ENCODE results near the gene PPFIA1. TPM values are rescaled to one million over a fixed set of nuclear protein-coding genes. Genes with fewer than 3 reads are reported as not detected.

The PPFIA1 gene
- total RNA-seq, 2 experiments from 2014 or later = 27.2 to 30.9 TPM

DNA sequence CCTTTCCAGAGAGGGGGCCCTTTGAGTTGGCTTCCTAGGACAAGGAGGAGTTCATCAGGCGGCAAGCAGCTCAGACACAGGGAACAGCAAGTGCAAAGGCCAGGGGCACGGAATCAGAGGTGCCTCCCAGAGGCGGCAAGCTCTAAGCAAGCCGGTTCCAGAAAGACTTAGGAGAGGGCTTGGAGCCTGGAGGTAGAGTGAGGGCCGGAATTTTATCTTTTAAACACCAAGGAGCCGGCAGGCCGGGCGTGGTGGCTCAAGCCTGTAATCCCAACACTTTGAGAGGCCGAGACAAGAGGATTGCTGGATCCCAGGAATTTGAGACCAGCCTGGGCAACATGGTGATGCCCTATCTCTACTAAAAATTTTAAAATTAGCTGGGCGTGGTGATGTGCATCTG lies 40.8 kb upstream of the PPFIA1 start:
- H3K36me3 Mint-ChIP-seq (ENCODE audit: low read depth) = no peaks in the 10 kb centered on the region
- TF ChIP-seq, protein P1, sequence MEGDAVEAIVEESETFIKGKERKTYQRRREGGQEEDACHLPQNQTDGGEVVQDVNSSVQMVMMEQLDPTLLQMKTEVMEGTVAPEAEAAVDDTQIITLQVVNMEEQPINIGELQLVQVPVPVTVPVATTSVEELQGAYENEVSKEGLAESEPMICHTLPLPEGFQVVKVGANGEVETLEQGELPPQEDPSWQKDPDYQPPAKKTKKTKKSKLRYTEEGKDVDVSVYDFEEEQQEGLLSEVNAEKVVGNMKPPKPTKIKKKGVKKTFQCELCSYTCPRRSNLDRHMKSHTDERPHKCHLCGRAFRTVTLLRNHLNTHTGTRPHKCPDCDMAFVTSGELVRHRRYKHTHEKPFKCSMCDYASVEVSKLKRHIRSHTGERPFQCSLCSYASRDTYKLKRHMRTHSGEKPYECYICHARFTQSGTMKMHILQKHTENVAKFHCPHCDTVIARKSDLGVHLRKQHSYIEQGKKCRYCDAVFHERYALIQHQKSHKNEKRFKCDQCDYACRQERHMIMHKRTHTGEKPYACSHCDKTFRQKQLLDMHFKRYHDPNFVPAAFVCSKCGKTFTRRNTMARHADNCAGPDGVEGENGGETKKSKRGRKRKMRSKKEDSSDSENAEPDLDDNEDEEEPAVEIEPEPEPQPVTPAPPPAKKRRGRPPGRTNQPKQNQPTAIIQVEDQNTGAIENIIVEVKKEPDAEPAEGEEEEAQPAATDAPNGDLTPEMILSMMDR (IDR thresholded peaks at IDR 0.05) = no peak
- H3K27ac Mint-ChIP-seq = no peak overlapping the region
- H3K27me3 Mint-ChIP-seq = no peaks in the 10 kb centered on the region
- no peaks in the 10 kb centered on the region for H3K4me1 Mint-ChIP-seq (ENCODE audit: low read depth)
- intact Hi-C loops (cut with micrococcal nuclease) = no loop called here
- no peaks in the 10 kb centered on the region for H3K9me3 Mint-ChIP-seq
- ChIA-PET POLR2A (no interaction called here), CTCF (no interaction called here)
- H3K4me3 Mint-ChIP-seq = no peak overlapping the region
- ATAC-seq (no peak), DNase-seq (no peak)

DNA sequence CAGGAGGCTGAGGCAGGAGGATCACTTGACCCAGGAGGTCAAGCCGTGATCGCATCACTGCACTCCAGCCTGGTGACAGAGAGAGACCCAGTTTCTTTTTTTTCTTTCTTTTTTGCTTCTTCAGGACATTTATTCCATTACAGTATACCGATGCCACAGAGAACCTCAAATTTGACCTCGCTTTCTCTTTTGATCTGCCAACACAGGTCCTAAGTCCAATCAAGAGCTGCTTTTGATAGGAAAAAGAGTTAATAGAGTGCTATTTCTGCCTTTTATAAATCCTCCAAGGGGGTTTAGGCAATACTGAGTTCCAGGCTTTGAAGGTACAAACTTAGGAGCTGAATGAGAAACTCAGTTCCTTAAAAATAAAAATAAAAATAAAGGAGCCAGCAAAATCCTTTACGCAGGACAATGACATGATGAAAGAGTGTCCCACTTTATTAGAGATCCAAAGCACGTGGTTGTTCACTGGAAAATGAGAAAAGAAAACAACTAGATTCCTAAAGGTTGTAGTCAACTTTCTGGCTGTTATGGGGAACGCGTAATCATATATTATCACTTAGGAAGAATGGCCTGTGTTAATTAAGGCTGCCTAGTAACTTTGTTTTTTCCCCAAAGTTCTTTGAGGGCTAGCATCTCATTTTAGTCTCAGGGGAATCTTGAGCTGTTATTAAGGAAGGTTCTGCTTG lies 40.2 kb upstream of the PPFIA1 start:
- intact Hi-C loops (cut with micrococcal nuclease) = no loop called here
- TF ChIP-seq, protein P1 (IDR thresholded peaks at IDR 0.05) = no peak
- Mint-ChIP-seq H3K27ac (no peak overlapping the region), H3K9me3 (no peaks in the 10 kb centered on the region), H3K4me1 (ENCODE audit: low read depth) (no peaks in the 10 kb centered on the region), H3K27me3 (no peaks in the 10 kb centered on the region), H3K36me3 (ENCODE audit: low read depth) (no peaks in the 10 kb centered on the region), H3K4me3 (no peak overlapping the region)
- DNase-seq = no peak
- ChIA-PET CTCF (no interaction called here), POLR2A (no interaction called here)
- ATAC-seq = no peak

DNA sequence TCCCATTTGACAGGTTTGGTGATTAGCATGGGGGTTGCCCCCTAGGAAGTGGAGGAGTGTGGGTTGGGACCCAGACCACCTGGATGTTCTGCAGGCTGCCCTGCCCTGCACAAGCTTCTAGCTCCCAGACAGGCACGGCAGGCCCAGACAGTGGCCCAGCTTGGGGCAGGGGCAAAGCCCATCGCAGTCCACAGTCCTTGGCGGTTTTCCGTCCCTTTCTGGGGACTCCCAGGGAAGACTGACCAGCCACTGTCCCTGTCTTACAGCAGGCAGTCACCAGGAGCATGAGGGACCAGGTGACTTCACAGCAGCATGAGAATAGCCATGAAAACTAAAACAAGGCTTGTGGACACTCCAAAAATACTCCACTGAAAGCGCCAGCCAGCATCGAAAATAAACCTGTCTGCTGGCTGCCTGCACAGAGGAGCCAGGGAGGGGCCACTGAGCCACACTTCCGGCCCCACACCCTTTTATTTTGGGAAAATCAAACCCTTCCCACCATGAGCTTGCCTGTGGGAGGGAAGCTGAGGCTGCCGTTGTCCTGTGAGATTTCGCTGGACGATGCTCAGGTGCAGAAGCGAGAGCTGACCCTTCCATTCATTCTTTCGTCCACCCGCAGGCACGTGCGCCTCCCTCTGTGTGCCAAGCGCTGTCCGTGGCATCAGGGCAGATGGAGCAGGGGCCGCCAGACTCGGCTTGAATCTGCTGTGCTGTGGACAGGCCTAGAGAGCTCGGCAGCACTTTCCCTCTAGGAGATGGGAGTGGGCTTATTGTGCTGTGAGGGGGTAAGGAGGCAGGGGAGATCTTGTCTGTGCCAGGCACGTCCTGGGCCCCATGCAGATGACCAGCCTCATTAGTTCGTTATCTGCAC lies 39.4 kb upstream of the PPFIA1 start:
- H3K9me3 Mint-ChIP-seq = no peaks in the 10 kb centered on the region
- POLR2A ChIA-PET = no interaction called here
- CTCF ChIA-PET = no interaction called here
- intact Hi-C loops (cut with micrococcal nuclease) = no loop called here
- no peak overlapping the region for H3K4me3 Mint-ChIP-seq
- H3K4me1 Mint-ChIP-seq (ENCODE audit: low read depth) = no peaks in the 10 kb centered on the region
- TF ChIP-seq, protein P1 (IDR thresholded peaks at IDR 0.05) = no peak
- H3K27me3 Mint-ChIP-seq = peaks cover 2% of the 10 kb centered on the region
- no peak for ATAC-seq
- H3K36me3 Mint-ChIP-seq (ENCODE audit: low read depth) = no peaks in the 10 kb centered on the region
- DNase-seq = no peak
- no peak overlapping the region for H3K27ac Mint-ChIP-seq

DNA sequence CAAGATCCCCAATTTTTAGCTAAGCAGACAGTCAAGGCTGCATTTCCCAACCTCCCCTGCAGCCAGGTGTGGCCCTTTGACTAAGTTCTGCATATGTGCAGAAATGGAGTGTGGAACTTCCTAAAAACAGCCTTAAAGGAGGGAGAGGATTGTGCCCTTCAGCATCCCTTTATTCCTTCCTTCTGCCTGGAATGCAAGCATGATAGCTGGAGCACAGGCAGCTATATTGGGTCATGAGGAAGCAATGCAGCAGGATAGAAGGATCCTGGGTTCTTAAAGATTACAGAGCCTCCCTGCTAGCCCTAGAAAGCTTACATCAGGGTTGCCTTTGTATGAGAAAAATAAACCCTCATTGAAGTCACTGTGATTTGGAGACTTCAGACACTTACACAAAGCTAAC lies 37.5 kb upstream of the PPFIA1 start:
- TF ChIP-seq, protein P1 (IDR thresholded peaks at IDR 0.05) = no peak
- ChIA-PET CTCF (no interaction called here), POLR2A (interaction anchor here (0.6 to 1.1 kb wide), 3 partner anchors 28 to 33 kb away, joined by 3 to 4 read pairs (median 3); no protein-coding TSS in a partner anchor)
- DNase-seq = no peak
- Mint-ChIP-seq H3K27me3 (peaks cover 4% of the 10 kb centered on the region), H3K9me3 (no peaks in the 10 kb centered on the region), H3K4me3 (no peak overlapping the region), H3K4me1 (ENCODE audit: low read depth) (no peaks in the 10 kb centered on the region), H3K27ac (no peak overlapping the region), H3K36me3 (ENCODE audit: low read depth) (no peaks in the 10 kb centered on the region)
- ATAC-seq = no peak
- intact Hi-C loops (cut with micrococcal nuclease) = no loop called here

DNA sequence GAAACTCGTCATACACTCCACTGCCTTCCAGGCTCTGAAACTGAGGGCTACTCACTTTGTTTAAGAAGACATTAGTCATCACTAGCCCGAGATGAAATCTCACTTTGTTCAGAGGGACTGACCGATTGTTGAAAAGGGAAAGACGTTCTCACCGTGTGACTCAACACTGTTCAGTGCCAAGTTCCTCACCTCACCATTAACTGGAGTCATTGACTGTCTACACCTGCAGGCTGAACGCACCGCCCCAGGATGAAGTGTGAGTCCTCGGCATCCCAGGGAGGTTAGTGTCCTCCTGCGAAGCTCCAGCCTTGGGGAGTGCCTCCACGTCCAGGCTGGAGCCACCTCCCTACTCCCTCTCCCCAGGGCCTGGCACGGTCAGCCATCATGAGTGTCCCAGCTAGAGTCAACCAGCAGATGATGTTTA lies 37.0 kb upstream of the PPFIA1 start:
- DNase-seq (no peak), ATAC-seq (no peak)
- Mint-ChIP-seq H3K4me3 (no peak overlapping the region), H3K9me3 (no peaks in the 10 kb centered on the region), H3K36me3 (ENCODE audit: low read depth) (no peaks in the 10 kb centered on the region), H3K27ac (no peak overlapping the region), H3K27me3 (peaks cover 4% of the 10 kb centered on the region), H3K4me1 (ENCODE audit: low read depth) (no peaks in the 10 kb centered on the region)
- TF ChIP-seq, protein P1 (IDR thresholded peaks at IDR 0.05) = no peak
- ChIA-PET POLR2A (interaction anchor here (0.6 to 1.1 kb wide), 2 partner anchors 29 to 32 kb away, joined by 3 read pairs; no protein-coding TSS in a partner anchor), CTCF (no interaction called here)
- intact Hi-C loops (cut with micrococcal nuclease) = no loop called here

All from activated CD8-positive, alpha-beta T cell treated with anti-CD3 and anti-CD28 coated beads for 36 hours (primary cell).